Fibroblast of pulmonary artery (primary cell): ENCODE measurements around the gene C5.

Source experiments
- DNase-seq: peaks from one replicate; pipeline ENCODE4 v3.0.0-alpha.2; 2010; ENCODE audit warnings: low read depth
- H3K4me3 ChIP-seq: replicated peaks from 2 replicates; pipeline ENCODE4 v1.5.1; 2011; ENCODE audit warnings: low read depth, mild to moderate bottlenecking, control low read depth, low read length, moderate library complexity
- TF ChIP-seq, protein P1 (sequence below): IDR thresholded peaks from 2 replicates; pipeline ENCODE4 v1.5.1; 2011; ENCODE audit warnings: mild to moderate bottlenecking, control low read depth, low read length, inconsistent platforms; ENCODE audit errors: missing control alignments

Gene C5

DNA sequence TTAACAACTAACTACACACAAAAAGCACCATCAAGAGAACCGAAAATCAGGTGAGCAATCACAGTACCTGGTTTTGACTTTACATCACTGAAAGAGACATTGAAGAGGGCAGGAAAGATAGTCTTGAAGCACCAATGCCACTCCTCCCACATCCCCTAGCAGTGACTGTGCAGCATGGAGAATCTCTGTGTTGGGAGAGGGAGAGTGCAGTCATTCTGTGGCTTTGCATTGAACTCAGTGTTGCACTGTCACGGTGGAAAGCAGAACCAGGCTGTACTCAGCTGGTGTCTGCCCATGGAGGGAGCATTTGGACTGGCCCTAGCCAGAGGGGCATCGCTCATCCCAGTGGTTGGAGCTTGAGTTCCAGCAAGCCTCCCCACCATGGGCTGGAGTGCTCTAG is 40.4 kb downstream of the C5 start:
- DNase-seq = no peak
- H3K4me3 ChIP-seq = no peak overlapping the region
- TF ChIP-seq, protein P1, sequence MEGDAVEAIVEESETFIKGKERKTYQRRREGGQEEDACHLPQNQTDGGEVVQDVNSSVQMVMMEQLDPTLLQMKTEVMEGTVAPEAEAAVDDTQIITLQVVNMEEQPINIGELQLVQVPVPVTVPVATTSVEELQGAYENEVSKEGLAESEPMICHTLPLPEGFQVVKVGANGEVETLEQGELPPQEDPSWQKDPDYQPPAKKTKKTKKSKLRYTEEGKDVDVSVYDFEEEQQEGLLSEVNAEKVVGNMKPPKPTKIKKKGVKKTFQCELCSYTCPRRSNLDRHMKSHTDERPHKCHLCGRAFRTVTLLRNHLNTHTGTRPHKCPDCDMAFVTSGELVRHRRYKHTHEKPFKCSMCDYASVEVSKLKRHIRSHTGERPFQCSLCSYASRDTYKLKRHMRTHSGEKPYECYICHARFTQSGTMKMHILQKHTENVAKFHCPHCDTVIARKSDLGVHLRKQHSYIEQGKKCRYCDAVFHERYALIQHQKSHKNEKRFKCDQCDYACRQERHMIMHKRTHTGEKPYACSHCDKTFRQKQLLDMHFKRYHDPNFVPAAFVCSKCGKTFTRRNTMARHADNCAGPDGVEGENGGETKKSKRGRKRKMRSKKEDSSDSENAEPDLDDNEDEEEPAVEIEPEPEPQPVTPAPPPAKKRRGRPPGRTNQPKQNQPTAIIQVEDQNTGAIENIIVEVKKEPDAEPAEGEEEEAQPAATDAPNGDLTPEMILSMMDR = no peak

DNA sequence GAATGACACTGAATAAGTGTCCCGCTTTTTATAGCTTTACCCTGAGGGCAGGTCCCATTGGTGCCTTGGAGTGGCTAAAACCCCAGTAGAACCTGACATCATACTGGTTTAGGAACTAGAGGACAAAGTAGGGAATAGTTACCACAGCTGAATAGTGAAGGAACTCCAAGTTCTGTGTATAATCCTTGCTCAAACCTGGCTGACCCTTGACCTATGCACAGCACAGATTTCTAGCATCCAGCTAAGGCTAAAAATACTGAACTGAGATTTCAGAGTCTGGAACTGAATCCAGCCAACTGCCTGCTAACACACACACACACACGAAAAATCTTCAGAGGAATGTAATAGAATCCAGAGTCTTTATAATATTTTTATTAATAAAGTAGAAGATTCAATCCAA is 50.8 kb downstream of the C5 start:
- DNase-seq = no peak
- TF ChIP-seq, protein P1 = no peak
- no peak overlapping the region for H3K4me3 ChIP-seq

DNA sequence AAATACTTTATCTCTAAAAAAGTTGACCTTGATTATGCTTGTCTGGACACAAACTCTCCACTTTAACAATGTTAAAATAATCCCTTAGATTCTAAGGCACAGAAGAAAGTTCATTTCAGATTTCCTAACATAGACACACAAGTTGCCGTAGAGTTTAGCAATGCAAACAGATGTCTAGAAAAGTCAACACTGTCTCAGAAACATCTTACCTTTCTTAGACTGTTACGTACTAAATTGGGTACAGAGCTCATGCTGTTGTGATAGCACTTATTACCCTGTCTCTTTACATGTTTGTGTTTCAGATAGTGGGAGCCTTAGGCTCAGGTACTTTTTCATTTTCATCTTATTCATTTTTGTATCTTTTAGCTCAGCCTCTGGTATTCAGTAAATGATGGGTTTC is 52.0 kb downstream of the C5 start:
- TF ChIP-seq, protein P1 = no peak
- no peak for DNase-seq
- no peak overlapping the region for H3K4me3 ChIP-seq

DNA sequence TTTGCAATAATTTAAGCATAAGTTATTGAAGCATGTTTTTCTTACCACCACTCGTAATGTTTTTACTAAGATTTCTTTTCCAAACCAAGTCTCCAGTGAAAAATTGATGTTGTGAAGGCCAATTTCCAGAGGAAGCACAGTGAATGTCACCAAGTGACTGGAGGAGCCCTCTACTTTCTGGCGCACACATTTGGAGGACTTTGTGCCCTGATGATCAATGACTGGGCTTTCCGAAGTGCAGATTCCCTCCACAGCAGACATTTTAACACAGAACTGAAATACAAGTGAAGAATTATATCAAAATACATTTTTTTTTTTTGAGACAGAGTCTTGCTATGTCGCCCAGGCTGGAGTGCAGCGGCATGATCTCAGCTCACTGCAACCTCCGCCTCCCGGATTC is 52.6 kb downstream of the C5 start:
- TF ChIP-seq, protein P1 = no peak
- DNase-seq = no peak
- no peak overlapping the region for H3K4me3 ChIP-seq

DNA sequence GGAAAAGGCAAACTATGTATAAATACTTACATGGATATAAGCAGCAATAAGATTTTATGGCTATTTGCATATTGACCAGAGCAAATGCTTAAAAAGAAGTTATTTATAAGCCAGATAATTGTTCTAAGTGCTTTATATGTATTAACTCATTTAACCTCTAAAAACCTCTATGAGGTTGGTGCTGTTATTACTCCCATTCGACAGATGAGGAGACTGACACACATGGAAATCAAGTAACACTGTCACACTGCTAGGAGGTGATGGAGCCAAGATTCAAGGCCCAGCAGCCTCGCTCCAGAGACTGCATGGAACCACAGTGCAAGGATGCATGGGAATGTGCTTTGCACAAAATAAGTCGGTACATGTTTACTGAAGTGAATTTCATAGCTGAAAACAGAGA is 53.7 kb downstream of the C5 start:
- no peak for DNase-seq
- TF ChIP-seq, protein P1 = no peak

DNA sequence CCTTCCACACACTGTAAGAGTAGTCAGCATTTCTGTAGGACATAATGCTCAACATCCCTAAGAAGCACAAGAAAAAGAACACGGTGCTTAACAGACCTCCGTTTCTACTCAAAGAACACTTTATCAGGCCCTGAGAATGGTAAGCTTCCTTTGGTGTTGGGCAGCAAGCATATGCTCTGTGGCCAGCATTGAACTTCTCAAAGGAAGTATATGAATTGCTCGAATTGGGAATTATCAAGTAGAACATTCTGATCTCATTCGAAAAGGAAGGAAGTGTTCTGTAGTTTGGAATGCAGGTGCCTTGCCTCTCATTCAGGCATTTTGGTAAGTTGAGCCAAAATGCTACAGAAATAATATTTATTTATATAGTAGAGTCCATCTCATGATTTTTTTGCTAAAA is 61.0 kb downstream of the C5 start:
- no peak for DNase-seq
- TF ChIP-seq, protein P1 = no peak
- no peak overlapping the region for H3K4me3 ChIP-seq

More for the DNA sequence above, 53.7 kb downstream of the C5 start:
- no peak overlapping the region for H3K4me3 ChIP-seq

DNA sequence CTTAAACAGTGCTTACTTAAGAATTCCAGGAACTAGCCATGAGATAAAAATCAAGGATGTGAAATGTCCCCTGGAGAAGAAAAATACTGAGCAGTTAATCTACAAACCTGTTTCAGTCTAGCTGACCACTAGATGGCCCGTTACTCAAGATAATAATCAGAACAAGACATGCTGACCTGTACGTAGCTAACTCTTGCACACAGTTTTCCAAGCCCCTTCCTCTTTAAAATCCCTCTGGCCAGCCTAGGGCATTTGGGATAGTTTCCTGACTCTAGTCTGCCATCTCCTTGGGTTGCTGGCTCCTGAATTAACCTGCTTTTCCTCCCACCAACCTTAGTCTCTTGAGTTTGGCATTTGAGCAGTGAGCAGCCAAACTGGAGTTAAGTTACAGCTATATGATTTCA is 64.3 kb downstream of the C5 start:
- peak; percentile 73 for DNase-seq

More for the DNA sequence above, 64.3 kb downstream of the C5 start:
- H3K4me3 ChIP-seq = no peak overlapping the region
- TF ChIP-seq, protein P1 = peak; percentile 67
